ENCODE results near the gene PGLYRP2.
"Not testable (repeated sequence)": the region's sequence is repeated elsewhere in the genome, so short reads cannot be mapped to it uniquely, and the experiment has no call there.

PGLYRP2 gene

GRCh38 chr19:15502264-15502663 lies 23.0 kb upstream of the PGLYRP2 start:
- TF ChIP-seq, protein P1, sequence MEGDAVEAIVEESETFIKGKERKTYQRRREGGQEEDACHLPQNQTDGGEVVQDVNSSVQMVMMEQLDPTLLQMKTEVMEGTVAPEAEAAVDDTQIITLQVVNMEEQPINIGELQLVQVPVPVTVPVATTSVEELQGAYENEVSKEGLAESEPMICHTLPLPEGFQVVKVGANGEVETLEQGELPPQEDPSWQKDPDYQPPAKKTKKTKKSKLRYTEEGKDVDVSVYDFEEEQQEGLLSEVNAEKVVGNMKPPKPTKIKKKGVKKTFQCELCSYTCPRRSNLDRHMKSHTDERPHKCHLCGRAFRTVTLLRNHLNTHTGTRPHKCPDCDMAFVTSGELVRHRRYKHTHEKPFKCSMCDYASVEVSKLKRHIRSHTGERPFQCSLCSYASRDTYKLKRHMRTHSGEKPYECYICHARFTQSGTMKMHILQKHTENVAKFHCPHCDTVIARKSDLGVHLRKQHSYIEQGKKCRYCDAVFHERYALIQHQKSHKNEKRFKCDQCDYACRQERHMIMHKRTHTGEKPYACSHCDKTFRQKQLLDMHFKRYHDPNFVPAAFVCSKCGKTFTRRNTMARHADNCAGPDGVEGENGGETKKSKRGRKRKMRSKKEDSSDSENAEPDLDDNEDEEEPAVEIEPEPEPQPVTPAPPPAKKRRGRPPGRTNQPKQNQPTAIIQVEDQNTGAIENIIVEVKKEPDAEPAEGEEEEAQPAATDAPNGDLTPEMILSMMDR (IDR thresholded peaks at IDR 0.05; ENCODE audit: extremely low read depth, missing control alignments): no peak
- DNase-seq (ENCODE audit: low spot score): no peak

- TF ChIP-seq, protein P1 (IDR thresholded peaks at IDR 0.05; ENCODE audit: extremely low read depth, missing control alignments): no peak
- no peak for DNase-seq (ENCODE audit: low spot score)
Measured at GRCh38 chr19:15501596-15501995, 22.3 kb upstream of the PGLYRP2 start.

DNA sequence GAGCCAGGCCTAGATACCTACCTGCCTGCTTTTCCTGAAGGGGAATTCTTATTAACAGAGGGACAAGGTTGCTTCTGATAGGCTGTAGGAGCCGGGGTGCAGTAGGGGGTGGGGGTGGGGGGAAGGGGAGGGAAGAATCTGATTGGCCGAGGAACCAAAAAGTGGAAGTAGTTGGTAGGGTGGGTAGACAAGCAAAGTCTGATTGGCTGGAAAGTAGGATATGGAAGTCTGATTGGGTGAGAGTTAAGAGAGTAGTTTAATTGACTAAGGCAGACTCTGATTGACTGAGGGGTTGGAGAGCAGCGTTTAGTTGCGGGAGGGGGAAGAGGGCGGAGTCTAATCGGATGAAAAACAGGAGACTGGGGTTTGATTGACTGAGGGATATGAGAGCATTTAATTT lies 19.6 kb upstream of the PGLYRP2 start:
- TF ChIP-seq, protein P1 (IDR thresholded peaks at IDR 0.05; ENCODE audit: extremely low read depth, missing control alignments): no peak
- no peak for DNase-seq (ENCODE audit: low spot score)

GRCh38 chr19:15498156-15498858 lies 19.0 kb upstream of the PGLYRP2 start:
- TF ChIP-seq, protein P1 (IDR thresholded peaks at IDR 0.05; ENCODE audit: extremely low read depth, missing control alignments): no peak
- DNase-seq (ENCODE audit: low spot score): no peak

DNA sequence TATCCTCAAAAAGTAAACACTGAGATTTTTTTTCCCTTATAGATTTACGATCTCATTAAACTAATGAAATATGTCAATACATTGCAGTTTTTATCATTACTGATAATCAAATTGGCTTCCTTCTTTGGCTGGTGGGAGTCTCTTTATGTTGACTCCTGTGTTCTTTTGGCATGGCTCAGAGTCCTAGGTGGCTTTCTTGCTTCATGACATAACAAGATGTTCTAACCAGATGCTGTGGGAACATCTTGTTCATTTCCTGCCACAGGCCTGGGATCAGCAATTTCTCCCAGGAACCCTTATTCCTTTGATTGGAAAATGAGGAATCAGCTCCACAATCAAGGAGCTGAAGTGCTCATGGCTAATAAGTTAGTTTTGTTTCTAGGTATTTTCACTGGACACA lies 15.8 kb upstream of the PGLYRP2 start:
- no peak for DNase-seq (ENCODE audit: low spot score)
- TF ChIP-seq, protein P1 (IDR thresholded peaks at IDR 0.05; ENCODE audit: extremely low read depth, missing control alignments): no peak

DNA sequence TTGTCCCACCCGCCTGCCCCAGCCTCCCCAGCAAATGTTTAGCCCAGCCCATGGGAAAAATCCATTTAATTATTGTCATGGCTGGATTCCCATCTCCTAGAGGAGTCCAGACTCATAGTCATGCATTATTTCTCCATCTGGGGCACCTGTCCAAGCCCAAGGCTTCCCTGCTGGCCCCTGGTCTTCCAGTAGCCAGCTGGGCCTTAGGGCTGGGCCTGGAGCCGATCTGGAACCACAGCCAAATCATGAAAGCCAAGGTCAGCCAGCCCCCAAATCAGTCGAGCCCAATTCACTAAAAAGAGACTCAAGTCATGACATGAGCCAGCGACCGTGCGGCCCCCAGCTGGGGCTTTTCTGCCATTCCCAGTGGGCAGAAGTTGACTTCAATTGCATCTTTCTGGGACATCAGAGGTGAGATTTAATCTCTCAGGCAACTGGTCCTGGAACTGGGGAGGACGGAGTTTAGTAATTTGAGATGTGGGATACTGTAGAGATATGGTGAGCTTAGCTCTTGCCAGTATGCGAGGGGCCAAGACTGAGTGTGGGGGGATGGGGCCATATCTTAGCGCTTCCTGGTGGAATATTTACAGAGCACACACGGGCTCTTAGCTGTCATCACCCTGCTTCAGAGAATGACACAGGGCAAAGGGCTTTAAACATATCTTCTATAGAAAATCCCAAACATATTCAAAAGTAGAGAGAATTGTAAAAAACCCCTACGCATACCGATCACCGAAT lies 9.4 kb upstream of the PGLYRP2 start:
- TF ChIP-seq, protein P1 (IDR thresholded peaks at IDR 0.05; ENCODE audit: extremely low read depth, missing control alignments): no peak
- no peak for DNase-seq (ENCODE audit: low spot score)

GRCh38 chr19:15487038-15487437 lies 7.7 kb upstream of the PGLYRP2 start:
- no peak for DNase-seq (ENCODE audit: low spot score)
- TF ChIP-seq, protein P1 (IDR thresholded peaks at IDR 0.05; ENCODE audit: extremely low read depth, missing control alignments): no peak

DNA sequence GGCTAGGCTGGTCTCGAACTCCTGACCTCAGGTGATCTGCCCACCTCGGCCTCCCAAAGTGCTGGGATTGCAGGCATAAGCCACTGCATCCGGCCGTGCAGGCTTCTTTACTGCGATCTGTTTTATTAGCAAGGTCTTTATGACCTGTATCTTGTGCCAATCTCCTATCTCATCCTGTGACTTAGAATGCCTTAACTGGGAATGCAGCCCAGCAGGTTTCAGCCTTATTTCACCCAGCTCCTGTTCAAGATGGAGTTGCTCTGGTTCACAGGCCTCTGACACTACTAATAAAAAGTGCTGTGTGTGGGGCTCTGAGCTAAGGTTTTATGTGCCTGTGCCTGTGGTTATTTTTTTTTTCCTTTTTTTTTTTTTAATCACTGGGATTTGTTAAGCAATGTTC lies 6.5 kb upstream of the PGLYRP2 start:
- DNase-seq (ENCODE audit: low spot score): not testable (repeated sequence)

DNA sequence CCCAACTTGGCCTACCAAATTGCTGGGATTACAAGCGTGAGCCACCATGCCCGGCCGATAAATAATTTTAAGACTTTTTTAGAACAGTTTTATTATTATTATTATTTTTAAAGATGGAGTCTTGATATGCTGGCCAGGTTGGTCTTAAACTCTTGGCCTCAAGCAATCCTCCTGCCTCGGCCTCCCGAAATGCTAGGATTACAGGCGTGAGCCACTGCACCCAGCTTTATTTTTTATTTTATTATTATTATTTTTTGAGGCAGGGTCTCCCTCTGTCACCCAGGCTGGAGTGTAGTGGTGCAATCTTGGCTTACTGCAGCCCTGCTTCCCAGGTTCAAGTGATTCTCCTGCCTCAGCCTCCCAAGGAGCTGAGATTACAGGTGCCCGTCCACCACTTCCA lies 1.7 kb upstream of the PGLYRP2 start:
- not testable (repeated sequence) for DNase-seq (ENCODE audit: low spot score)

Data from GM20000 (cell line).